Upper lobe of left lung (tissue), 4 donors: ENCODE data around the gene CENPO.

Source experiments
- CTCF ChIP-seq, 6 experiments: fragments of 450-650 bp in 4 of 6; fragments of 200-600 bp in 2 of 6; sonication (generic) in 2 of 6; IDR thresholded peaks; one replicate each; pipeline ENCODE4 v1.5.1; 2016 to 2019; ENCODE audit warnings: antibody characterized with exemption in 6 of 6
- EP300 ChIP-seq, 4 donors: sonication (generic); formaldehyde crosslinking; IDR thresholded peaks; one replicate each; pipeline ENCODE4 v1.5.1; 2017; ENCODE audit warnings: antibody characterized with exemption in 4 of 4, control low read depth in 2 of 4
- POLR2AphosphoS5 ChIP-seq, 2 donors: sonication (generic); formaldehyde crosslinking; IDR thresholded peaks; one replicate each; pipeline ENCODE4 v1.5.1; 2017; ENCODE audit warnings: antibody characterized with exemption in 2 of 2

- TF ChIP-seq CTCF (IDR thresholded peaks at IDR 0.05) = no peak
- no peak for TF ChIP-seq EP300 (IDR thresholded peaks at IDR 0.05)
- no peak for TF ChIP-seq POLR2AphosphoS5 (IDR thresholded peaks at IDR 0.05)
Measured at GRCh38 chr2:24820175-24820513, 26.9 kb downstream of the CENPO start.
